H9 (cell line): Measurements from ENCODE around the gene TEKT3. TPM values are rescaled to one million over a fixed set of nuclear protein-coding genes. Genes with fewer than 3 reads are reported as not detected.

Source experiments
- DNase-seq: peaks from one replicate; pipeline ENCODE4 v3.0.0-alpha.2; 2017
- H2AFZ ChIP-seq: one replicate; pipeline ENCODE4 v1.6.1; 2013; ENCODE audit warnings: mild to moderate bottlenecking, low read length, control low read depth, moderate library complexity
- H2AK5ac ChIP-seq: 2 replicates; pipeline ENCODE4 v1.6.1; 2013; ENCODE audit warnings: low read length, control low read depth, mixed read lengths; ENCODE audit not compliant: insufficient read length
- H2BK120ac ChIP-seq: one replicate; pipeline ENCODE4 v1.6.1; 2013; ENCODE audit warnings: low read depth, mild to moderate bottlenecking, low read length, control low read depth, inconsistent platforms; ENCODE audit not compliant: poor library complexity, severe bottlenecking
- H2BK12ac ChIP-seq: 2 replicates; pipeline ENCODE4 v1.6.1; 2013; ENCODE audit warnings: low read length, control low read depth, mixed read lengths, low read depth; ENCODE audit not compliant: insufficient read length
- H2BK15ac ChIP-seq: 2 replicates; pipeline ENCODE4 v1.6.1; 2013; ENCODE audit warnings: low read depth, low read length, control low read depth
- H2BK20ac ChIP-seq: one replicate; pipeline ENCODE4 v1.6.1; 2013; ENCODE audit warnings: low read depth, mild to moderate bottlenecking, low read length, control low read depth, inconsistent platforms; ENCODE audit not compliant: poor library complexity, severe bottlenecking
- H2BK5ac ChIP-seq: 2 replicates; pipeline ENCODE4 v1.6.1; 2013; ENCODE audit warnings: low read length, control low read depth, mixed read lengths; ENCODE audit not compliant: insufficient read length
- H3K14ac ChIP-seq: 2 replicates; pipeline ENCODE4 v1.6.1; 2013; ENCODE audit warnings: low read length, control low read depth; ENCODE audit not compliant: insufficient read depth
- H3K18ac ChIP-seq: 2 replicates; pipeline ENCODE4 v1.6.1; 2013; ENCODE audit warnings: low read depth, mild to moderate bottlenecking, mixed read lengths, low read length, control low read depth; ENCODE audit not compliant: insufficient read length
- H3K23ac ChIP-seq: 2 replicates; pipeline ENCODE4 v1.6.1; 2013; ENCODE audit warnings: low read length, control low read depth, mixed read lengths, low read depth; ENCODE audit not compliant: insufficient read length
- H3K23me2 ChIP-seq: 2 replicates; pipeline ENCODE4 v1.6.1; 2013; ENCODE audit warnings: low read depth, mild to moderate bottlenecking, mixed read lengths, low read length, control low read depth; ENCODE audit not compliant: insufficient read length, poor library complexity, severe bottlenecking
- H3K27ac ChIP-seq: 2 replicates; pipeline ENCODE4 v1.5.1; 2013; ENCODE audit warnings: low read length, control low read depth, mixed read lengths, low read depth; ENCODE audit not compliant: insufficient read length
- H3K27me3 ChIP-seq: 2 replicates; pipeline ENCODE4 v1.6.1; 2013; ENCODE audit warnings: low read length, control low read depth, inconsistent platforms; ENCODE audit not compliant: insufficient read depth
- H3K4ac ChIP-seq: 2 replicates; pipeline ENCODE4 v1.6.1; 2013; ENCODE audit warnings: low read depth, mild to moderate bottlenecking, control low read depth, inconsistent platforms, low read length, moderate library complexity
- H3K4me1 ChIP-seq: 2 replicates; pipeline ENCODE4 v1.6.1; 2013; ENCODE audit warnings: low read length, control low read depth, inconsistent platforms; ENCODE audit not compliant: insufficient read depth
- H3K4me2 ChIP-seq: 2 replicates; pipeline ENCODE4 v1.6.1; 2013; ENCODE audit warnings: low read length, control low read depth, mixed read lengths; ENCODE audit not compliant: insufficient read length, insufficient read depth
- H3K56ac ChIP-seq: 2 replicates; pipeline ENCODE4 v1.6.1; 2013; ENCODE audit warnings: low read depth, mild to moderate bottlenecking, mixed read lengths, low read length, control low read depth; ENCODE audit not compliant: insufficient read length
- H3K79me1 ChIP-seq: 2 replicates; pipeline ENCODE4 v1.6.1; 2013; ENCODE audit warnings: low read depth, mild to moderate bottlenecking, moderate library complexity, low read length, control low read depth, inconsistent platforms; ENCODE audit not compliant: insufficient read depth, poor library complexity, severe bottlenecking
- H3K79me2 ChIP-seq: 2 replicates; pipeline ENCODE4 v1.6.1; 2013; ENCODE audit warnings: low read length, control low read depth, inconsistent platforms; ENCODE audit not compliant: insufficient read depth
- H3K9ac ChIP-seq: 2 replicates; pipeline ENCODE4 v1.6.1; 2013; ENCODE audit warnings: low read length, control low read depth, mixed read lengths; ENCODE audit not compliant: insufficient read length; ENCODE audit errors: extremely low read depth
- H3K9me3 ChIP-seq: one replicate; pipeline ENCODE4 v1.6.1; 2013; ENCODE audit warnings: low read depth, low read length, inconsistent platforms; ENCODE audit not compliant: control insufficient read depth
- H3T11ph ChIP-seq: one replicate; pipeline ENCODE4 v1.6.1; 2013; ENCODE audit warnings: mild to moderate bottlenecking, low read length, control low read depth, inconsistent platforms
- H4K20me1 ChIP-seq: one replicate; pipeline ENCODE4 v1.6.1; 2013; ENCODE audit not compliant: control insufficient read depth, insufficient read length, insufficient read depth
- H4K5ac ChIP-seq: 2 replicates; pipeline ENCODE4 v1.6.1; 2013; ENCODE audit warnings: low read depth, mild to moderate bottlenecking, mixed read lengths, low read length, control low read depth; ENCODE audit not compliant: insufficient read length
- H4K8ac ChIP-seq: replicated peaks from 2 replicates; pipeline ENCODE4 v1.6.1; 2013; ENCODE audit warnings: low read length, control low read depth, mixed read lengths, low read depth; ENCODE audit not compliant: insufficient read length
- H4K91ac ChIP-seq: 2 replicates; pipeline ENCODE4 v1.6.1; 2013; ENCODE audit warnings: low read depth, mild to moderate bottlenecking, moderate library complexity, mixed read lengths, low read length, control low read depth; ENCODE audit not compliant: insufficient read length
- H3K27ac Mint-ChIP-seq, 3 experiments: 2 replicates in 2 of 3; 3 replicates in 1 of 3; pipeline ENCODE4 v1.8.0; 2020 to 2021; ENCODE audit warnings: mixed read lengths in 3 of 3, mild to moderate bottlenecking in 1 of 3, moderate library complexity in 1 of 3
- H3K27me3 Mint-ChIP-seq: 2 replicates; pipeline ENCODE4 v1.8.0; 2021; ENCODE audit warnings: low read depth, mild to moderate bottlenecking, moderate library complexity, mixed read lengths
- H3K36me3 Mint-ChIP-seq, 3 experiments: 2 replicates in 2 of 3; 3 replicates in 1 of 3; pipeline ENCODE4 v1.8.0; 2020 to 2021; ENCODE audit warnings: low read depth in 3 of 3, mixed read lengths in 3 of 3; ENCODE audit not compliant: insufficient read depth in 1 of 3
- H3K4me1 Mint-ChIP-seq, 2 experiments: 2 replicates each; pipeline ENCODE4 v1.8.0; 2020; ENCODE audit warnings: mixed read lengths in 2 of 2
- H3K4me3 Mint-ChIP-seq, 2 experiments: 2 replicates in 1 of 2; 3 replicates in 1 of 2; pipeline ENCODE4 v1.8.0; 2020 to 2021; ENCODE audit warnings: mild to moderate bottlenecking in 2 of 2, mixed read lengths in 2 of 2, moderate library complexity in 1 of 2
- H3K9me3 Mint-ChIP-seq, 2 experiments: 2 replicates in 1 of 2; 3 replicates in 1 of 2; pipeline ENCODE4 v1.8.0; 2020; ENCODE audit warnings: mild to moderate bottlenecking in 2 of 2, mixed read lengths in 2 of 2, moderate library complexity in 1 of 2
- CTCF ChIP-seq: fragments of 200-600 bp; sonication (generic); conservative IDR thresholded peaks from 3 replicates; pipeline ENCODE4 v1.8.0; 2021; ENCODE audit warnings: antibody characterized with exemption, mild to moderate bottlenecking
- WGBS: extraction: QIAGEN DNeasy Blood & Tissue Kit; methylation state at CpG from one replicate; pipeline ENCODE4 v1.1.7; 2013; ENCODE audit warnings: missing lambda C conversion rate, low lambda C conversion rate, mixed read lengths; ENCODE audit not compliant: insufficient read length; ENCODE audit errors: extremely low coverage; 5-methylcytosine and 5-hydroxymethylcytosine counted together
- total RNA-seq: library from RNA; stranded (reverse); gene quantifications from 2 replicates; pipeline ENCODE4 v1.2.1, GENCODE V29; 2021

The TEKT3 gene
- total RNA-seq, 1 experiment from 2014 or later, result 0.42 TPM

DNA sequence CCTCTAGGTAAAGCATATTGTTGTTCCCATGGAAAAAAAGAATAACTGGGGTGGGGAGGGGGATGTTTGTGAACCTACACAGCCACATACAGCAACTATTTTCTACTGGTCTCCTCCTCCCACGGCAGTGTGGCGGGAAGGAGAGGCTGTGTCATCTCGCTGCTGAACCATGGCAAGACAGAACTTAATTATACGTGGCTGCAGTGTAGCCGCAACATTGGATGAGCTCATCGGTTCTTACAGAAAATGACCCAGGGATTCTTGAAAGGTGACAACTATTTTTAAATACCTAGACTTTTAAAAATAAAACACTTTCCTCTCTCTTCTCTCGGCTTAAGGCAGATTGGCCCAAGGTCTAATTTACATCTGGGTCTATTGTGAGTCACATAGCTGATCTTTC is 19.8 kb upstream of the TEKT3 start:
- no peak overlapping the region for H3T11ph ChIP-seq
- no peaks in the 10 kb centered on the region for H3K9me3 ChIP-seq
- no peak overlapping the region for H4K5ac ChIP-seq
- no peak overlapping the region for H3K4me3 Mint-ChIP-seq
- H2BK20ac ChIP-seq, result no peak overlapping the region
- H3K4ac ChIP-seq, result no peak overlapping the region
- H3K23ac ChIP-seq, result no peak overlapping the region
- no peaks in the 10 kb centered on the region for H3K27me3 ChIP-seq
- H3K27ac ChIP-seq, result no peak overlapping the region
- H3K23me2 ChIP-seq, result no peaks in the 10 kb centered on the region
- no peaks in the 10 kb centered on the region for H4K20me1 ChIP-seq
- H3K56ac ChIP-seq, result no peak overlapping the region
- H3K79me2 ChIP-seq, result no peaks in the 10 kb centered on the region
- H2AK5ac ChIP-seq, result no peak overlapping the region
- no peak overlapping the region for H3K14ac ChIP-seq
- H2BK12ac ChIP-seq, result no peak overlapping the region
- H4K91ac ChIP-seq, result no peak overlapping the region
- no peak overlapping the region for H2BK5ac ChIP-seq
- H3K79me1 ChIP-seq, result no peaks in the 10 kb centered on the region
- H3K9me3 Mint-ChIP-seq, result no peaks in the 10 kb centered on the region; a peak in 1 of 5 replicates
- peaks cover 21% of the 10 kb centered on the region for H3K27me3 Mint-ChIP-seq
- no peaks in the 10 kb centered on the region for H3K4me1 Mint-ChIP-seq
- no CpG with 5 or more reads among the region's 7 CpGs for WGBS
- no peak overlapping the region for H3K27ac Mint-ChIP-seq
- H4K8ac ChIP-seq, result no peak overlapping the region
- TF ChIP-seq CTCF, result no peak
- H3K36me3 Mint-ChIP-seq, result no peaks in the 10 kb centered on the region
- H3K18ac ChIP-seq, result no peak overlapping the region
- H2BK15ac ChIP-seq, result no peak overlapping the region
- no peak overlapping the region for H2BK120ac ChIP-seq
- H2AFZ ChIP-seq, result no peak overlapping the region
- H3K4me2 ChIP-seq, result no peak overlapping the region
- no peak overlapping the region for H3K9ac ChIP-seq
- H3K4me1 ChIP-seq, result no peaks in the 10 kb centered on the region
- DNase-seq, result no peak
